ENCODE measurements around the gene CSTPP1. TPM values are rescaled to one million over a fixed set of nuclear protein-coding genes. Genes with fewer than 3 reads are reported as not detected.
A peak's percentile ranks its signal among the peaks of the same experiment; 100 is the strongest.

The CSTPP1 gene
- total and polyA plus RNA-seq, 2 of the 8 experiments (the other 6 are each of a cell fraction or from before 2014, with no cell fraction given) = 24.2 to 28.7 TPM

- TF ChIP-seq RXRA (IDR thresholded peaks at IDR 0.05; ENCODE audit: insufficient read depth, low read depth, low read length) = no peak
- TF ChIP-seq SP4 (IDR thresholded peaks at IDR 0.05; ENCODE audit: low read length) = no peak
- TF ChIP-seq USF2 (IDR thresholded peaks at IDR 0.05; ENCODE audit: low read length) = no peak
- TF ChIP-seq KDM4A (IDR thresholded peaks at IDR 0.05; ENCODE audit: low read depth, low read length, severe bottlenecking) = no peak
- TF ChIP-seq SIX5 (IDR thresholded peaks at IDR 0.05; ENCODE audit: low read depth, low read length) = no peak
- no peak for TF ChIP-seq POLR2AphosphoS5 (IDR thresholded peaks at IDR 0.05; ENCODE audit: low read depth, low read length)
- TF ChIP-seq TAF1 (IDR thresholded peaks at IDR 0.05; ENCODE audit: low read depth, low read length) = no peak
- no peak for TF ChIP-seq BACH1 (IDR thresholded peaks at IDR 0.05; ENCODE audit: low read length)
- TF ChIP-seq CHD1 (IDR thresholded peaks at IDR 0.05; ENCODE audit: low read depth, low read length) = no peak
- TF ChIP-seq EP300 (IDR thresholded peaks at IDR 0.05; ENCODE audit: borderline replicate concordance in 1 of 2, low read depth in 2 of 2, low read length in 2 of 2) = no peak
- Histone ChIP-seq H3K9me3 (ENCODE audit: insufficient read depth in 2 of 2, low read depth in 1 of 2, low read length in 1 of 2) (no peaks in the 10 kb centered on the region), H4K20me1 (replicated peaks in 1 of 2; ENCODE audit: control insufficient read depth in 1 of 2, insufficient read depth in 2 of 2, low read length in 2 of 2) (peaks cover 0 to 3% of the 10 kb centered on the region in 2 experiments), H3K36me3 (ENCODE audit: control insufficient read depth in 2 of 4, insufficient read depth in 4 of 4, low read length in 3 of 4) (no peaks in the 10 kb centered on the region), H3K4me2 (ENCODE audit: insufficient read depth in 1 of 2, low read depth in 2 of 2, low read length in 2 of 2) (peak overlapping the region; percentile 41 to 61), H3K4ac (replicated peaks; ENCODE audit: insufficient read length, low read depth, low read length) (no peak overlapping the region), H3K9ac (replicated peaks in 1 of 4; ENCODE audit: extremely low read depth in 1 of 4, low read depth in 3 of 4, low read length in 3 of 4) (peak overlapping the region in 1 of 4 experiments; percentile 37; a peak in 1 of 7 replicates), H3K79me2 (ENCODE audit: control insufficient read depth in 1 of 2, insufficient read depth in 2 of 2, low read length in 2 of 2) (no peaks in the 10 kb centered on the region), H2BK15ac (ENCODE audit: low read length) (no peak overlapping the region), H4K8ac (ENCODE audit: extremely low read depth, insufficient read depth, low read length) (no peak overlapping the region), H4K91ac (replicated peaks; ENCODE audit: insufficient read length, low read length) (no peak overlapping the region), H3K56ac (replicated peaks; ENCODE audit: insufficient read length, low read depth, low read length) (no peak overlapping the region), H4K5ac (ENCODE audit: insufficient read length, low read depth, low read length) (no peak overlapping the region), H3K4me1 (replicated peaks in 1 of 4; ENCODE audit: control insufficient read depth in 3 of 4, insufficient read depth in 4 of 4, low read length in 3 of 4) (peaks cover 0 to 12% (median 11%) of the 10 kb centered on the region in 4 experiments; a peak in 4 of 7 replicates), H2BK12ac (ENCODE audit: low read depth, low read length) (no peak overlapping the region), H3K79me1 (ENCODE audit: low read depth, low read length) (no peaks in the 10 kb centered on the region), H2AK5ac (ENCODE audit: low read depth, low read length) (no peak overlapping the region), H3K4me3 (ENCODE audit: extremely low read depth in 1 of 4, insufficient read depth in 2 of 4, low read depth in 3 of 4, low read length in 4 of 4) (peak overlapping the region in 1 of 4 experiments; percentile 26; a peak in 2 of 8 replicates), H3K23ac (ENCODE audit: insufficient read length) (no peak overlapping the region), H2AFZ (ENCODE audit: low read length) (no peak overlapping the region), H2BK5ac (ENCODE audit: low read depth, low read length) (no peak overlapping the region), H3K27ac (ENCODE audit: low read depth, low read length) (no peak overlapping the region), H2BK20ac (ENCODE audit: low read length) (no peak overlapping the region), H3K18ac (ENCODE audit: extremely low read depth, low read length) (no peak overlapping the region), H3K27me3 (replicated peaks in 1 of 4; ENCODE audit: control insufficient read depth in 3 of 4, extremely low read depth in 1 of 4, insufficient read depth in 3 of 4, low read length in 3 of 4) (no peaks in the 10 kb centered on the region; a peak in 1 of 7 replicates), H3K14ac (ENCODE audit: insufficient read length) (no peak overlapping the region), H3K23me2 (ENCODE audit: low read depth, low read length) (no peaks in the 10 kb centered on the region), H2BK120ac (replicated peaks; ENCODE audit: low read depth, low read length) (no peak overlapping the region)
- 32% methylated on average over 7 of the region's 7 CpGs; no CpG with 5 or more reads in 1 of the 2 experiments for WGBS, 2 experiments (ENCODE audit: extremely low coverage in 1 of 2, insufficient coverage in 1 of 2, insufficient read length in 1 of 2, insufficient replicate concordance in 2 of 2, low coverage in 1 of 2, low lambda C conversion rate in 2 of 2, missing lambda C conversion rate in 1 of 2)
- FAIRE-seq = peak; percentile 86
- ChIA-PET CTCF (ENCODE audit: partially characterized antibody) (interaction anchor here (1.4 to 2.7 kb wide), 3 partner anchors 10 to 179 kb away, joined by 3 to 9 read pairs (median 6); no protein-coding TSS in a partner anchor), POLR2A (ENCODE audit: partially characterized antibody) (interaction anchor here (0.6 to 1.5 kb wide), 3 partner anchors 8 to 85 kb away, joined by 3 to 4 read pairs (median 3); partner anchors contain the start of gene CSTPP1)
- DNase-seq (ENCODE audit: low read depth in 1 of 2, low spot score in 2 of 2) = peak in 1 of 2 experiments; percentile 23
Measured at GRCh38 chr11:46977038-46977813, 40.7 kb downstream of the CSTPP1 start.
